Activated T-cell treated with anti-CD3 and anti-CD28 coated beads for 1 hour (primary cell): Measurements from ENCODE around the gene AP4E1.
"Not testable (repeated sequence)": the region's sequence is repeated elsewhere in the genome, so short reads cannot be mapped to it uniquely, and the experiment has no call there.

Experiments
- DNase-seq: peaks from one replicate; pipeline ENCODE4 v3.0.0-alpha.2; 2020; ENCODE audit warnings: low read depth

The AP4E1 gene

GRCh38 chr15:50889589-50889988 lies 18.9 kb upstream of the AP4E1 start:
- no peak for DNase-seq

GRCh38 chr15:50890751-50891150 lies 17.7 kb upstream of the AP4E1 start:
- DNase-seq, result no peak

GRCh38 chr15:50891159-50891558 lies 17.3 kb upstream of the AP4E1 start:
- DNase-seq, result no peak

GRCh38 chr15:50893976-50894375 lies 14.5 kb upstream of the AP4E1 start:
- DNase-seq, result no peak

GRCh38 chr15:50901390-50901789 lies 7.1 kb upstream of the AP4E1 start:
- DNase-seq, result not testable (repeated sequence)

- no peak for DNase-seq
Measured at GRCh38 chr15:50904211-50904610, 4.3 kb upstream of the AP4E1 start.

- no peak for DNase-seq
Measured at GRCh38 chr15:50905055-50905454, 3.4 kb upstream of the AP4E1 start.

DNA sequence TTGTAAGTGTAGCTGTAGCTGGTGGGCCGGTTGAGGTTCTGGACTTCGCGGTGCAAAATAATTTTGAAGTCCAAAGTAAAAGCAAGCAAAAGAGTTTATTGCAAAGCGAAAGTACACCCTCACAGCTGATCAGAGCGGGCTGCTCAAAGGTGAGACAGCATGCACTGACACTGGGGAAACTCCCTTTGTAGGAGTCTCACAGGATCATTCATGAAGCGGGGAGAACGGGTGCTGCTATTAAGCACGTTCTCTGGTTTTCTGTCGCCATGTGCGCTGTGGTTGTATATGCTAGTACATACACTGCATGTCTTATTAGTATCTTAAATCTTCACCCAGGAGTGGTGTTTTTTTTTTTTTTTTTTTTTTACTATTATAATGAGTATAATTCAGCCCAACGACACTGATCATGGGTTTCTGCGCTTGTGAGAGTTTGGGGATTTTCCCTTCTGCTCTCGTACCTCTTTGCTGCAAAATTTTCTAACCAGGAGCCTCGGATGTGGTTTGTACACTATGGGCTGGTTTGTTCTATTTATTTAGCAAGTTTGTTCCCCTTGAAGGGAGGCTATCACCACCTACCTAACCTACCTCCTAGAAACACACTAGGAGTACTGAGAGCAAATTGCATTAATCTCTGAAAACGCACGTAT lies 1.4 kb upstream of the AP4E1 start:
- peak; percentile 56 for DNase-seq

GRCh38 chr15:50907601-50908208 lies 778 bp upstream of the AP4E1 start:
- peak; percentile 34 for DNase-seq

- no peak for DNase-seq
Measured at GRCh38 chr15:50909010-50909317, 481 bp downstream of the AP4E1 start.

DNA sequence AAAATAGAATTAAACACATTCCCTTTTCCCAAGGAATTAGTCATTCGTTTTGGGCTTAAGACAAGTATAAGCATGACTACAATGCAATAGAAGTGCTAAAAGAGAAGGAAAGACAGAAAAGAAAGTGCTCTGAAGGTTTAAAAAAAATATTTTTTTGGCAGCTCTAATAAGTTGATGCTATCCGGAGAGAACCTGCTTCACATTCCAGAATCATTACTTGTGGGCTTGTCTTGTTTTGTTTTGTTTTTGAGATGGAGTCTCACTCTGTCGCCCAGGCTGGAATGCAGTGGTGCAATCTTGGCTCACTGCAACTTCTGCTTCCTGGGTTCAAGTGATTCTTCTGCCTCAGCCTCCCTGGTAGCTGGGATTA lies 1.9 kb downstream of the AP4E1 start:
- not testable (repeated sequence) for DNase-seq

DNA sequence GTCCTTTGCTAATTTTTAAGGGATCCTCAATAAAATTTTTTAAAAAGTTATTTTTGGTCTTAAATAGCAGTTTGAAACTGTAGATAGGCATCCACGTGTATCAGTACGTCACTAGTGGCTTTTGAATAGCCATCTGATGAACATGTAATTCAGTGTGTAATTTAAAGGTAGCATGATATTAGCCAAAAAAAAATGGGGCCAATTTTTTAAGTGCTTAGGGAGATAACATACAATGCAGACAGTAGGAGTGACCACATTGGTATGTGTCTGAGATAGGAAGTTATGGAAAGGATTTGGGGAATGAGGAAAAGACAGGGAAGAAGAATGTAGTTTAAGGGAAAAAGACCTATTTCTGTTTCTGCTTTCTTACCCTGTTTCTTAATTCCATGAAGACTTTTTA lies 2.5 kb downstream of the AP4E1 start:
- DNase-seq, result no peak

- DNase-seq, result no peak
Measured at GRCh38 chr15:50911621-50912020, 3.1 kb downstream of the AP4E1 start.

- no peak for DNase-seq
Measured at GRCh38 chr15:50916400-50916799, 7.9 kb downstream of the AP4E1 start.

GRCh38 chr15:50919359-50919758 lies 10.9 kb downstream of the AP4E1 start:
- not testable (repeated sequence) for DNase-seq

DNA sequence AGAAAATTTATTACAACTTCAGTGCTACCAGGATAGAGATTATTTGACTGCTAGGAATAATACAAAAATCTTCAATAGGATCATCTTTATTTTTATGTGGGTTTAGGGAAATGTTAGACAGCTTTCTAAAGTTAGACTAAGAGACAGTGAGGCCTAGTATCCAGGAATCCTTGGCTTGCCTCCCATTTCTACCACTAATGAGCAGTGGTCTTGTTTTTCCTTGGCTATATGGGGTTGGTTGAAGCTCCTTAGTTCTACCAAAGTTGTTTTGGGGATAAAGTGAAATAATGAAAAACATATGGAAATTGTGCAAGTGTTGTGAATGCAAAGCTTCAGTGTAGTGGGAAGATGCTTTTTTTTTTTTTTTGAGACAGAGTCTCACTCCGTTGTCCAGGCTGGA lies 16.8 kb downstream of the AP4E1 start:
- DNase-seq, result no peak

- DNase-seq, result no peak
Measured at GRCh38 chr15:50929062-50929461, 20.6 kb downstream of the AP4E1 start.

GRCh38 chr15:50930792-50931191 lies 22.3 kb downstream of the AP4E1 start:
- DNase-seq, result no peak

DNA sequence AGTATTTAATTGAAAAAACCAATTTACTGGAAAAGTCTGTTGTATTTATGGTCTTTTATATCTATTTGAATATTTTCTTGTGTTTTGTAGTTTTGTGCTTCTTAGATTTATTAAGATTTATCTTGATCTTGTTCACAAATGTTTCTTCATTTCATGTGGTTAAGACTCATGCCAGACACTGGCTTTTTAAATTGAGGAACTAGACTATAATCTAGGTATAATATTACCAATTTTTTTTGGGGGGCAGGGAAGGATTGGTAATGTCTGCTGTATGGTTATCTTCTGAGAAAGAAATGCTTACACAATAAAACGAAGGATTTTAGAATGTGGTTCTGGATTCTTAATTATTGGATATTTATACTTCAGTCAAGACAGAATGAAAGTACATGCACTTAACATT lies 24.9 kb downstream of the AP4E1 start:
- DNase-seq, result no peak

GRCh38 chr15:50938525-50938924 lies 30.0 kb downstream of the AP4E1 start:
- DNase-seq, result no peak

DNA sequence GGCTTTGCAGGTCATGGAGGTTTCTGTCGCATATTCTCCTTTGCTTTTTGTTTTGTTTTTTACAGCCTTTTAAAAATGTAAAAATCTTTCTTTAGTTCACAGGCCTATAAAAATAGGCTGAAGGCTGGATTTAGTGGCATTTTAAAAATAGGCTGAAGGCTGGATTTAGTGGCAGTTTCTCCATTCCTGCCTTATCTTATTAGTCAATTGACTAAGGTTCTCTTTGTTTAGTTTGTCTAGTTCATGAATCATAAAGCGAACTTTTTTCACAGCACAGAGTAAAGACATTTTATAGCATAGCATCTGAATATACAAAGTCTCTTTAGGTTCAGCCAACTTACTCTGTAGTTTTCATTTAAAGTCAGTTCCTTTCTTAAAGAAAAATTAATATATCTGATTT lies 31.4 kb downstream of the AP4E1 start:
- DNase-seq, result no peak

GRCh38 chr15:50940506-50940905 lies 32.0 kb downstream of the AP4E1 start:
- DNase-seq, result no peak

- DNase-seq, result no peak
Measured at GRCh38 chr15:50943638-50944037, 35.2 kb downstream of the AP4E1 start.

GRCh38 chr15:50944672-50945071 lies 36.2 kb downstream of the AP4E1 start:
- DNase-seq, result no peak
